Daoy (cell line): ENCODE results near the gene FMR1. TPM values are rescaled to one million over a fixed set of nuclear protein-coding genes. Genes with fewer than 3 reads are reported as not detected.

ENCODE experiments used
- total RNA-seq: library from RNA; depleted of rRNA; stranded (reverse); fragments of >200 nt; shearing (Covaris generic); gene quantifications from 2 replicates; pipeline ENCODE4 v1.2.3, GENCODE V29; 2014; rRNA removed

The FMR1 gene
- total RNA-seq, 1 experiment from 2014 or later, result 22.3 TPM

Other genes starting within 250 kb of the FMR1 start
- gene FMR1NB, start 69.4 kb downstream of the FMR1 start, total RNA-seq, result 59.5 and 68.2 TPM in 2 replicates